NCI-H1092 (cell line): ENCODE measurements around the gene FZR1.

Experiments used
- DNase-seq: peaks from one replicate; lab custom pipeline; 2025; lab: John Stamatoyannopoulos, UW

Gene FZR1

DNA sequence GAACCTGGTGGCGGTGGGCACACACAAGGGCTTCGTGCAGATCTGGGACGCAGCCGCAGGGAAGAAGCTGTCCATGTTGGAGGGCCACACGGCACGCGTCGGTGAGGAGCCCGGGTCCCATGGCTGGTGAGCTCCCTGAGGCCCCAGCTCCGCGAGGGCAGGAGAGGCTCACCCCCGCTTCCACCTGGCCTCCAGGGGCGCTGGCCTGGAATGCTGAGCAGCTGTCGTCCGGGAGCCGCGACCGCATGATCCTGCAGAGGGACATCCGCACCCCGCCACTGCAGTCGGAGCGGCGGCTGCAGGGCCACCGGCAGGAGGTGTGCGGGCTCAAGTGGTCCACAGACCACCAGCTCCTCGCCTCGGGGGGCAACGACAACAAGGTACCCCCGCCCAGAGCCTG is 25.6 kb downstream of the FZR1 start:
- no peak for DNase-seq

GRCh38 chr19:3532154-3532786 is 26.2 kb downstream of the FZR1 start:
- DNase-seq: no peak

GRCh38 chr19:3533033-3533432 is 26.9 kb downstream of the FZR1 start:
- no peak for DNase-seq

DNA sequence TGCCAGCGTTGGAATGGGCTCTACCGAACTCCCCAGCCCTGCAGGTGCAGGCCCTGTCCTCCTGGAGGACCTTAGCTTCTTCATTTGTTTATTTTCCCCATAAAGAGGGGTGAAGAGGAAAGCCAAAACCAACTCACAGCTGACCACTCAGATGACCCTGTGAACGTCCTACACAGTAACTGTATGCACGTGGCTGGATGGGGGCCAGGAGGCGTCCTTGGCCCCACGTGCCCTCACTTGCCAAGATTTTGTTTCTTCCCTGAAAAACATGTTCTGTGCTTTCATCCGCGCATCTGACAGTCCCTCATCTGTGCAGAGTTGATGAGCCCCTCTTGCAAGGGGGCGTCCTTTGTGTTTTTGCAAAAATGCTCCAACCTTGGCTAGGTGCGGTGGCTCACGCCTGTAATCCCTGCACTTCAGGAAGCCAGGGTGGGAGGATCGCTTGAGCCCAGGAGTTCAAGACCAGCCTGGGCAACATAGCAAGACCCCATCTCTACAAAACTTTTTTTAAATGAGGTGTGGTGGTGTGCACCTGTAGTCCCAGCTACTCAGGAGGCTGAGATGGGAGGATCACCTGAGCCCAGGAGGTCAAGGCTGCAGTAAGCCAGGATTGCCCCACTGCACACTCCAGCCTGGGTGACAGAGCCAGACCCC is 27.6 kb downstream of the FZR1 start:
- no peak for DNase-seq

GRCh38 chr19:3534375-3535234 is 28.5 kb downstream of the FZR1 start:
- no peak for DNase-seq

- DNase-seq: no peak
Measured at GRCh38 chr19:3535235-3535535, 29.1 kb downstream of the FZR1 start.

DNA sequence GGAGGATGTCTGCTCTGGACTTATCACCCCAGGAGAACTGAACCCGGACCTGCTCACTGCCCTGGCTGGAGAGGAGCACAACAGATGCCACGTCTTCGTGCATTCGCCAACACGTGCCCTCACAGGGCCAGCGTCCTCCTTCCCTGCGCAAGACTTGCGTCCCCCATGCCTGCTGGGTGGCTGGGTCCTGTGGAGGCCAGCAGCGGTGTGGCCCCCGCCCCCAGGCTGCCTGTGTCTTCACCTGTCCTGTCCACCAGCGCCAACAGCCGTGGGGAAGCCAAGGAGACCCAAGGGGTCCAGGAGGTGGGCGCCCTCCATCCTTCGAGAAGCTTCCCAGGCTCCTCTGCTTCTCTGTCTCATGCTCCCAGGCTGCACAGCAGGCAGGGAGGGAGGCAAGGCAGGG is 29.5 kb downstream of the FZR1 start:
- DNase-seq: no peak

DNA sequence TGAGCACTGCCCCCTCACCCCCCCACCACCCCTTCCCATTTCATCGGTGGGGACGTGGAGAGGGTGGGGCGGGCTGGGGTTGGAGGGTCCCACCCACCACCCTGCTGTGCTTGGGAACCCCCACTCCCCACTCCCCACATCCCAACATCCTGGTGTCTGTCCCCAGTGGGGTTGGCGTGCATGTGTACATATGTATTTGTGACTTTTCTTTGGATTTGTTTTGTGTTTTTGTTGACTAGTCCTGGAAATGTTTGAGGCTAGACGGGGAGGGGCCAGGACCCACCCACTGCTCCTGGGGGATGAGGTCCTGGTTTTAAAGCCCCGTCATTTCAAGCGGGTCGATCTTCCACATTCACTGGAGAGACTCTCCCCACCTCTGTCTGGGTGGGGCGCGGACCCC is 29.9 kb downstream of the FZR1 start:
- no peak for DNase-seq

- no peak for DNase-seq
Measured at GRCh38 chr19:3536429-3537100, 30.5 kb downstream of the FZR1 start.

GRCh38 chr19:3537101-3537437 is 31.0 kb downstream of the FZR1 start:
- DNase-seq: no peak

- DNase-seq: no peak
Measured at GRCh38 chr19:3537438-3538240, 31.5 kb downstream of the FZR1 start.

DNA sequence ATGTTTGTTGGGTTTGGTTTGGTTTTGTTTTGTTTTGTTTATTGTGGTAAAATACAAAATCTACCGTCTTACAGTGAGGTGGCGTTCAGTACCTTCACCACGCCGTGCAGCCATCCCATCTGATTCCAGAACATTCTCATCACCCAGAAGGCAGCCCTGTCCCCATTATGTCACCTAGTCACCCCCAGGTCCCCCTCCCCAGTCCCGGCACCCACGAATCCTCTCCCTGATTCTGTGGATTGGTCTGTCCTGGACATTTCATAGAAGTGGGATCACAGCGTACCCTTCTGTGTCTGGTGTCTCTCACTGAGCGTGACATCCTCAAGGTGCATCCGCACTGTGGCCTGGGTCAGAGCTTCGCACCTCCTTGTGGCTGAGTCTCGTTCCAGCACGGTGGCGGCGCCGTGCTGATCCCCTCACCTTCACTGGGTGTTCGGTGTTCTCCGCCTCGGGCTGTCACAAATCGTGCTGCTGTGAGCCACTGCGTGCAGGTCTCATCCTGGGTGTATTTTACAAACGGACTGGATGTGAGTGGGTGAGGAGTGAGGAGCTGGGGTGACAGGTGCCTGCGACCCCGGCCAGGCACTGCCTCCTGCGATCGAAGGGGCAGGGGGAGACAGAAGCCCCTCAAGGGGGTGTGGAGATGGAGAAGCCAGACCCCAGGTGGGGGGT is 32.3 kb downstream of the FZR1 start:
- DNase-seq: no peak

DNA sequence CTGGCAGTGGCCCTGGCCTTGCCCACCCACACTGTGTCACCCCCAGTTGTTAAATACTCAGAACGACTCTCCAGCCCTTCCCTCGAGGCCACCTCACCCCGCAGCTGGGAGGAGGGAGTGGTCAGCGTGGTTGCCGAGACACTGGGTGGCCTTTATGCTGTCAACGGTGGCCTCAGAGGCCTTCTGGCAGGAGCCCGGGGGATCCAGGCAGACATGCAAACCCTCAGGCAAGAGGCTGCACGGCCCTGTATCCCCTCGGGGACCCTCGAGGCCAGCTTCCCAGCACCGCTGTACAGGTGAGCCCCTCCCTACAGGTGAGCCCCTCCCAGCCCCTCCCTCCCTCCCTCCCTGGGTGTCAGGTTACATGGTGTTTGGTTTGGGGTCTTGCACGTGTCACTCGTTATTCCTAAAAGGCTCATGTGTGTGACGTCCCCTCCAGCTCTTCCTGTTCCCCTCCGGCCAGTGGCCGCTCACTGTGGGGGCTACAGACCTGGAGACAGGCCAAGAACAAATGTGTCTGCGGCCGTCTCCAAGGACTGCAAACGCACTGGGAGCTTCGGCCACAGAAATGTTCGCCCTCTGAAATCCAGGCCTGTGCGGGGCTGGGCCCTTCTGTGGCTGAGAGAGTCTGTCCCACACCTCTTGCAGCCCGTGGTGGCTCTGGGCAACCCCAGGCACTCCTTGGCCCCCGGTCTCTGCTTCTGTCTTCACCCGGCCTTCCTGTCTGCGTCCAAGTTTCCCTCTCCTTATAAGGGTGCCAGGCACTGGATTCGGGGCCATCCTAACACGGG is 33.0 kb downstream of the FZR1 start, which contains the start of gene TEKTIP1:
Gene TEKTIP1 (plus strand): TSS at position 210 of the 791 bp plus-strand sequence. CDS start 4 bp downstream, at position 214.
- DNase-seq: no peak

DNA sequence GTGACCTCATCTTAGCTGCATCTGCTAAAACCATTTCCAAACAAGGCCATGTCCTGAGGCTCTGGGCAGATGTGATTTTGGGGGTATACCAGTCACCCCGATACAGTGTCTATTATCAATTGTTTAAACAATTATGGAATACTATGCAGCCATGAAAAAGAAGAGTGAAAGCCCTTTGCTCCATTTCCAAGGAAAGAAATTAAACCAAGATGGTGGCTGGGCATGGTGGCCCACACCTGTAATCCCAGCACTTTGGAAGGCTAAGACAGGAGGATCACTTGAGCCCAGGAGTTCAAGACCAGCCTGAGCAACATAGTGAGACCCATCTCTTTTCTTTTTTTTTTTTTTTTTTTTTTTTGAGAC is 33.6 kb downstream of the FZR1 start:
- no peak for DNase-seq

DNA sequence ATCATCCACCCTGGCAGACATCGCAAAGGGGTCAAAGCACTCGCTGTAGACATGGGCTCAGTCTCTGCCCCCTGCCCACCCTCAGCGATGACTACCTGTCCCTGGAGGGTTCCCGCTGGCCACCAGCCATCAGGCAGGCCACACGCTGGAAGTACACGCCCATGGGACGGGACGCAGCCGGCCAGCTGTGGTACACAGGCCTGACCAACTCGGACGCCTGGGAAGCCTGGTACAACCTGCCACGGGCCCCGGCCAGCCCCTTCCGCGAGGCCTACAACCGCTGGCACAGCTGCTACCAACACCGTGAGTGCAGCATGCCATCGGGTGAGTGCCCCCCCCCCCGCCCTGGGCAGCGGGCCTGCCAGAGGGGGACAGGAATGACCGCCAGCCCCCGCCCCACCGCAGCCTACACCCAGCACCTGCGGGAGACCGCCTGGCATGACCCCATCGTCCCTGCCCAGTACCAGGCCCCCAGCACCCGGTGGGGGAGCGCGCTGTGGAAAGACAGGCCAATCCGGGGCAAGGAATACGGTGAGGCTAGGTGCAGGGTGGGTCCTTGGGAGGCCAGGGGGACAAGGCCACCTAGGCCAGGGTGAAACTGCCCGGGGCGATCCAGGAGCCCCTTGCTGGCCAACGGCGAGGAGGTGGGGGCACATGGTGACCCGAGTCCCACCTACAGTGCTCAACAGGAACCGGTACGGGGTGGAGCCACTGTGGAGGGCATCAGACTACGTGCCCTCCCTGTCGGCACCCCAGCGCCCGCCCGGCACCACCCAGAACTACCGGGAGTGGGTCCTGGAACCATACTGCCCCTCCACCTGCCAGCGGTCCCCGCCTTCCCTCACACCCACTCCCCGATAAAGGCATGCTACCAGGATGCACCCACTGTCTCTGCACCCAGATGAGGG is 37.3 kb downstream of the FZR1 start:
- DNase-seq: no peak

- DNase-seq: no peak
Measured at GRCh38 chr19:3544058-3544376, 37.9 kb downstream of the FZR1 start.

DNA sequence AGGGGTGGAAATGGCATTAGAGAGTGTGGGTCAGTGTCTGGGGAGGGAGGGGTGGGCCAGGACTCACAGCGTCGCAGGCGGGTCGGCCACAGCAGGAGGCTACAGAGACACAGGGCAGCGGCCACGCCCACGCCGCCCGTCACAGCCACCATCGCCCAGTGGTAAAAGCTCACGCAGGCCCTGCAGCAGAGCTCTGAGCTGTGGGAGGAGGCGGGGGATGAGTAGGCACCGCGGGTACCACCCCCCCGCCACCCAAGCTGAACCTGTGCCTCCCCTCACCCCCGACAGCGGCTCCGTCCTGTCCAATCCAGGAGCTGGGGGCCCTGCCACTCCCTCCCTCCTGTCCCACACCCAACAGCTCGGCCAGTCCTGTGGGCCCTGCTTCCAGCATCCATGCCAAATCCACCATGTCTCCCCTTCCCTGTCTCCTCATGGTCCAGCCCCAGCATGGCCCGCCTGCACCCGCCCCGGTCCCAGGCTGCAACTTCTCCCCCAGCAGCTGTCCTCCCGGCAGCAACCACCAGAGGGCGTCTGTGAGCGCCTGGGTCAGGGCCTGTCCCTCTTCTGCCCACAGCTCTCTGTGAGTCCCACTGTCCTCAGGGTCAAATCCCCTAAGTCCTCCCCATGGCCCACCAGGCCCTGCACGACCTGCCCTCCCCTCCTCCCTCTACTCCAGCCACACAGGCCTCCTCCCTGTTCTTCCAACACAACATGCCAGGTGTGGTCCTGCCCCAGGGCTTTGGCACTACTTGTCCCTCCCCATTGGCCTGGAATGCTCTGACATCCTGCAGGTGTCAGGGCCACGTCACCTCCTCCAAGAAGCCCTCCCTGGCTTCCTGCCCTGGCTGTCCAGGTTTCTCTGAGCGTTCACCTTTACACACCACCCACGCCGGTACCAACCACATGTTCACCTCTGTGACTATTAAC is 38.9 kb downstream of the FZR1 start:
- peak; percentile 23 for DNase-seq

- DNase-seq: no peak
Measured at GRCh38 chr19:3545669-3546034, 39.5 kb downstream of the FZR1 start.

- no peak for DNase-seq
Measured at GRCh38 chr19:3546119-3546518, 40.0 kb downstream of the FZR1 start.
